ENCODE results near the gene ARL6IP5.

DNA sequence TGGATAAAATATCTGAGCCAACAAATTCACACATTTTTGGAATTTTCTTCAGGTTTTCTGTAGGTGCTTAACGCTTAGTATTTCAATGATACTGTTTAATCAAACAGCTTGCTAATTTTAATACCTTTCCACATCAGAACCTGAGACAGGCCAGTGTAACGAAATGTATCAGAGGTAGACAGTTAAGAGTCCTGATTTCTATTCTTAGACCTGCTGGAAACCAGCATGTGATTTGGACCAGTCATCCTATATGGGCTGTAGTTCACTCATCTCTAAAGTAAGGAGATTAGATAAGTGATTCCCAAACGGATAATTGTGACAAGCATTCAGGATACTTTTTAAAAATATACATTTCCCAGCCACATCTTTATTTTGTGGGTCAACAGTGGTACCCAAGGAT lies 18.4 kb downstream of the ARL6IP5 start:
- no peak for TF ChIP-seq CTCF (IDR thresholded peaks at IDR 0.05)
- TF ChIP-seq POLR2A (IDR thresholded peaks at IDR 0.05), result no peak

All from tibial nerve (tissue), 3 donors.